ENCODE data around the gene UHRF1. TPM values are rescaled to one million over a fixed set of nuclear protein-coding genes. Genes with fewer than 3 reads are reported as not detected.

The UHRF1 gene
- total RNA-seq, 1 donor from 2014 or later: 0.90 TPM

- intact Hi-C loops (cut with DNase I): no loop called here
- no peak for TF ChIP-seq CTCF (IDR thresholded peaks at IDR 0.05)
- H3K4me1 ChIP-seq: peaks cover 19% of the 10 kb centered on the region
Observed at GRCh38 chr19:4984106-4984380, 74.7 kb downstream of the UHRF1 start.

GRCh38 chr19:4984438-4984990 lies 75.2 kb downstream of the UHRF1 start:
- H3K4me3 ChIP-seq: no peak overlapping the region
- H3K4me1 ChIP-seq: peaks cover 18% of the 10 kb centered on the region
- intact Hi-C loops (cut with DNase I): no loop called here
- H3K36me3 ChIP-seq: no peaks in the 10 kb centered on the region
- H3K9me3 ChIP-seq: no peaks in the 10 kb centered on the region
- no peak overlapping the region for H3K27ac ChIP-seq
- no peak for TF ChIP-seq CTCF (IDR thresholded peaks at IDR 0.05)
- no peaks in the 10 kb centered on the region for H3K27me3 ChIP-seq
- ATAC-seq (no peak), DNase-seq (no peak)

More at GRCh38 chr19:4984106-4984380, 74.7 kb downstream of the UHRF1 start:
- Histone ChIP-seq H3K9me3 (no peaks in the 10 kb centered on the region), H3K4me3 (no peak overlapping the region), H3K36me3 (no peaks in the 10 kb centered on the region), H3K27ac (no peak overlapping the region), H3K27me3 (no peaks in the 10 kb centered on the region)
- no peak for ATAC-seq
- DNase-seq: no peak

- ATAC-seq (no peak), DNase-seq (no peak)
- Histone ChIP-seq H3K27me3 (no peaks in the 10 kb centered on the region), H3K36me3 (no peaks in the 10 kb centered on the region), H3K4me3 (no peak overlapping the region), H3K4me1 (peaks cover 18% of the 10 kb centered on the region), H3K27ac (no peak overlapping the region), H3K9me3 (no peaks in the 10 kb centered on the region)
- no peak for TF ChIP-seq CTCF (IDR thresholded peaks at IDR 0.05)
- intact Hi-C loops (cut with DNase I): no loop called here
Observed at GRCh38 chr19:4985551-4985991, 76.3 kb downstream of the UHRF1 start.

- H3K27me3 ChIP-seq: no peaks in the 10 kb centered on the region
- H3K4me3 ChIP-seq: no peak overlapping the region
- H3K9me3 ChIP-seq: no peaks in the 10 kb centered on the region
- peaks cover 18% of the 10 kb centered on the region for H3K4me1 ChIP-seq
- no peaks in the 10 kb centered on the region for H3K36me3 ChIP-seq
- intact Hi-C loops (cut with DNase I): no loop called here
- DNase-seq (no peak), ATAC-seq (no peak)
- H3K27ac ChIP-seq: no peak overlapping the region
- TF ChIP-seq CTCF (IDR thresholded peaks at IDR 0.05): no peak
Observed at GRCh38 chr19:4986056-4986455, 76.8 kb downstream of the UHRF1 start.

GRCh38 chr19:4986471-4986891 lies 77.2 kb downstream of the UHRF1 start:
- Histone ChIP-seq H3K27me3 (no peaks in the 10 kb centered on the region), H3K27ac (no peak overlapping the region), H3K4me1 (peaks cover 18% of the 10 kb centered on the region), H3K36me3 (no peaks in the 10 kb centered on the region), H3K9me3 (no peaks in the 10 kb centered on the region), H3K4me3 (no peak overlapping the region)
- intact Hi-C loops (cut with DNase I): no loop called here
- ATAC-seq: no peak
- no peak for TF ChIP-seq CTCF (IDR thresholded peaks at IDR 0.05)
- DNase-seq: no peak

GRCh38 chr19:4987256-4987655 lies 78.0 kb downstream of the UHRF1 start:
- no peaks in the 10 kb centered on the region for H3K9me3 ChIP-seq
- H3K36me3 ChIP-seq: no peaks in the 10 kb centered on the region
- DNase-seq (no peak), ATAC-seq (no peak)
- no peak overlapping the region for H3K4me3 ChIP-seq
- no peak overlapping the region for H3K27ac ChIP-seq
- TF ChIP-seq CTCF (IDR thresholded peaks at IDR 0.05): no peak
- no peaks in the 10 kb centered on the region for H3K27me3 ChIP-seq
- peaks cover 18% of the 10 kb centered on the region for H3K4me1 ChIP-seq
- intact Hi-C loops (cut with DNase I): no loop called here

All from upper lobe of right lung (tissue), 1 donor.